ENCODE data around the gene PLCH2.
A peak's percentile ranks its signal among the peaks of the same experiment; 100 is the strongest.

PLCH2 gene

GRCh38 chr1:2480236-2480985 is 4.3 kb downstream of the PLCH2 start:
- no peak for DNase-seq

DNA sequence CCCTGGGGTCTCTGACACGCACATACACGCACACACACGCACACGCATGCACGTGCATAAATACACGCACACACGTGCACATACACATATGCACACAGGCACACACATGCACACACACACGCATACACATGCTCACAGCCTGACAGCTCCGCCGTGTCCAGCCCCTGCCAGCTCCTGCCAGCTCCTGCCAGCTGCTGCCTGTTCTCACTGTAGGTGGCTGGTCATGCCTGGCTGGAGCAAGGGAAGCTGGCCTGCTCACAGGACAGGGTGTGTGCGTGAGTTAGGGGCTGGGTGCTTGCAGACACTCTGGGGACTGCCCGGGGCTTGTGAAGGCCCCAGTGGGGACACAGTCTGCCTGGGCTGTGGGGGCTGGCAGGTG is 4.9 kb downstream of the PLCH2 start:
- no peak for DNase-seq

- DNase-seq: no peak
These were observed 5.8 kb downstream of the PLCH2 start for GRCh38 chr1:2481885-2482284.

DNA sequence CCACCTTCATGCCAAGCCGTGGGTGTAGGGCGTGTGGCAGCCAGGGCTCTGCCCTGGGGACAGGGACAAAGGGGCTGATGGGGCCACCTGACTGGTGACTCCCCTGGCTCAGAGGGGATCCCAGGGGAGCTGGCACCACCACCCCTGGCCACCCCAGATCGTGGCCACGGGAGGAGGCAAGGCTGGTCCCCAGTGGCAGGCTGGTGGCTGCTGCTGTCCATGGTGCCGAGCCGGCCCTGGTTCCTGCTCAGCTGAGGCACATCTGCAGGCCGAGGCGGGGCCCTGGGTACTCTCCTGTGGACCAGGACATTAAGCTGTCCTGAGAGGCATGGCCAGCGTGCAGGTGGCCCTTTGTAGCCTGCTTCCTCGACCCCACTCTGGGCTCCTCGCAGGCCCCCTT is 6.5 kb downstream of the PLCH2 start:
- DNase-seq: no peak

- no peak for DNase-seq
These were observed 6.9 kb downstream of the PLCH2 start for GRCh38 chr1:2483026-2483425.

GRCh38 chr1:2483970-2484369 is 7.9 kb downstream of the PLCH2 start:
- no peak for DNase-seq

DNA sequence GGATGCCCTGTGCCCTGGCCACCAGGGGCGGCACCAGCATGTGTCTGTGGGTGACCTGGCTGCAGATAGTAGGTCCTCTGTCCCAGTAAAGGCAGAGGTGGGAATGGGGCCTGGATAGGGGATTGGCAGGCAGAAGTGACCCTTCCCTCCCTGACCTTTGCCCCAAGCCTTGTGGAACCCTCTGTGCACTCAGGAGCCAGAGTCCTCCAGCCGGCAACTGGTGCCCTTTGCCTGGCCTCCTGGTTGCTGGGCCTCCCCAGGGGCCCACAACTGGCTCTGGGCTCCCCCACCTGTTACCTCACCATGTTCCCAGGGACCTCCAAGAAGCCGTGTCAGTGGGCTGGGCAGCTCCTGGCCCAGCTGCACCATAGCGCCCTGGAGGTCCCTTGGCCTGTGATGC is 10.0 kb downstream of the PLCH2 start:
- DNase-seq: no peak

GRCh38 chr1:2486558-2486957 is 10.5 kb downstream of the PLCH2 start:
- DNase-seq: no peak

DNA sequence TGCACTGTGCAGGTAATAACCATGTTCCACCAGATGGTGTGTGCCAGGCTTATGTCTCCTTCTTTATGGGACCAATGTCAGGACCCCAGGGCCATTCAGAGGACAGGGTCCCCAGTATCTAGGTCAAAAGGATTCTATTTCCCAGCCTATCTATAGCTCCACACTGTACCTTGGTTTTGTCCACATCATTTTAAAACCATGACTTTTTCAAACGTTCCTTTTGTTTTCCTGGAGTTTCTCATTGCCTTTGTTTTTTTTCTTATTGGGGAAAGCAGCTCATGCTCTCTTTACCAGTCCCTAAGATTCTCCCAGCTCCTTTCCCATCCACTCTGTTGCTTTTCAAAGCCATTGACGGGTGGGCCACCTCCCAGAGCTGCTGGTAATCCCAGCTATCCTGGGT is 12.6 kb downstream of the PLCH2 start:
- DNase-seq: no peak

DNA sequence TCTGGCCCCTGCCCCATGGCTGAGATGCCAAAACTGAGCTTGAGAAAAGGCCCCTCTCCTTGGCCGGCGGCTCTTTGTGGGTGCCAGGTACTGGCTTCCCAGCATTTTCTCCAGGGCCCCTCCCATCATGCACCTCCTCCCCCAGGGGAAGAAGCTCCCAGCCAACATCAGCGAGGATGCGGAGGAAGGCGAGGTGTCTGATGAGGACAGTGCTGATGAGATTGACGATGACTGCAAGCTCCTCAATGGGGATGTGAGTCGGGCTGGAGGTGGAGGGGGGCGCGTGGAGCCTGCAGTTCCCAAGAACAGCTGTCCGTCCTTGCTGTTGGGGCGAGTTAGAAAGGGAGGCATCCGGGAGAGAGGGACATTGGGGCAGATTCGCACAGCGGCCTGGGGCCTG is 13.5 kb downstream of the PLCH2 start:
- DNase-seq: no peak

DNA sequence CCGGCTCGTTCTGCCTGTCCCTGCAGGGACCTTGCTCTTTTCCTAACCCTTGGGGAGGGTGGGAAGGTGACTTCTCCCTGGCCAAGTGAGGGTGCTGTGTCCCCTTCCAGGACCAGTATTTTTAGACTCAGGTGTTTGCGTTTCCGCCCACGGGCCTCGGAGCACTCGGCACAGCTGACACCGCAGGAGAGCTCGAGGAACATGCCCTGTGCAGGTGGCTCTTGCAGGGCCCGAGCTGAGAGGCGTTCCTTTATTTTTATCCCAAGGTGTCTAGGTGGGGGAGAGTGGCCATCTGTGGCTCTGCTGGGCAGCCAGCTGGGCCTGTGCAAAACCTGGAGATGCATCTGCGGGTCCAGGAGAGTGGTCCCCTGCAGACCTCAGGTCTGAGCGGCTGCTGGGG is 16.0 kb downstream of the PLCH2 start:
- no peak for DNase-seq

GRCh38 chr1:2493218-2493617 is 17.1 kb downstream of the PLCH2 start:
- DNase-seq: no peak

DNA sequence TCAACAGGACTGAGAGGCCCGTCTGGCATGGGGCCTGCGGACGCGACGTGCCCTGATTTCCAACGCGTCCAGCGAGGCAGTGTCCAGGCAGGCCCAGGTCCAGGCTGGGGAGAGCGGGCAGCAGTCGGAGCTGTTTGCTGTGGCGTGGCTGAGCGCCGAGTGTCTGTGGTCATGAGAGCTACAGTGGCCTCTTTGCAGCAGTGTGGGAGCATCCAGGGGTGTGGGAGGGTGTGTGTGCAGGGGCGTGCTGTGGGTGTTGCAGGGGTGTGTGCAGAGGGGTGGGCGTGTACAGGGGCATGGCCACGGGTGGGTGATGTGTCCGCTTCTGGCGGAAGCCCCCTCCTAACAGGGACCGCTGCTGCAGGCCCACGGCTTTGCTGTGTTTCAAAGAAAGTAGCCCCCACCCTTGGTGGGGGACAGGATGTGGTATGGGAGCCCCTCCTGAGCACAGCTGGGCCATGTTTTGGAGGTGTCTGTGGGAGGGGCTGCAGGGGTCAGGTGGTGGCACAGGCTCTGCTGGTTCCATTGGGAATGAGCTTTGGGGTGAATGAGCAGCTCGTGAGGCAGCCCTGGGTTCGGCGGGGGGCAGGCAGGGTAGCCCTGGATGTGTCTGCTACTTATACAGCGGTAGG is 17.7 kb downstream of the PLCH2 start:
- DNase-seq: no peak

DNA sequence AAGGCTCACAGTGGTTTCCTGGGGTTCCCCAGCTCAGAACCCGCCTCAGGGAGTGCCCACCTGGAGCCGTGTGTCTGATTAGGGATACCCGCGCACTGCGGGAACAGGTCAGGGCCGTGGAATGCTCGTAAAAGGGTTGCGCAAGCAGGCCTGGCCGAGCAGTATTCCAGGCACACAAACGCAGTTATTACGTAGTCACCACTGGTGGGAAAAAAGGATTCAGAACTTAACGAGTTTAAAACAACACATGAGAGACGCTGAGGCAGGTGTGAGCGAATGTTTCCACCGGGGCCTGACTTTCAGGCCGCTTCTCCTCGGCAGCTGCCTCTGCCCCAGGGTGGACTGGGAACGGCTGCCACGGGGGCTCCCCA is 18.2 kb downstream of the PLCH2 start:
- peak; percentile 91 for DNase-seq

DNA sequence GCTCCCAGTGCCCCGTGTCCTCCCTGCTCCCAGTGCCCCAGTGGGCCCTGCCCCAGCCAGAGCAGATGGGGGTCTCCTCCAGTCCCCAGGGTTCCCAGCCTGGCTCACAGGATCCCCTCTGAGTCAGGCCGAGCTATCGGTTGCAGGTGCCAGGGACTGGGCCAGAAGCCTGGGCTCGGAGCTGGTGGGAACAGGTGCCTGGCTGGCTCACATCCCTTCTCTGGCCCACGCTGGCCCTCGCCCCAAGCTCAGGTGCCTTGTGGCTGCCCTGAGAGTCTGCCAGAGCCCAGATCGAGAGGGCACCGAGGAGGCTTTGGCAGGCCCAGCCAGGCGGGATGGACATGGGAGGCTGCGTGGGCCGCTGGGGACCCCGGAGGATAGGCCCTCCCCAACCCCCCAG is 18.9 kb downstream of the PLCH2 start:
- no peak for DNase-seq

DNA sequence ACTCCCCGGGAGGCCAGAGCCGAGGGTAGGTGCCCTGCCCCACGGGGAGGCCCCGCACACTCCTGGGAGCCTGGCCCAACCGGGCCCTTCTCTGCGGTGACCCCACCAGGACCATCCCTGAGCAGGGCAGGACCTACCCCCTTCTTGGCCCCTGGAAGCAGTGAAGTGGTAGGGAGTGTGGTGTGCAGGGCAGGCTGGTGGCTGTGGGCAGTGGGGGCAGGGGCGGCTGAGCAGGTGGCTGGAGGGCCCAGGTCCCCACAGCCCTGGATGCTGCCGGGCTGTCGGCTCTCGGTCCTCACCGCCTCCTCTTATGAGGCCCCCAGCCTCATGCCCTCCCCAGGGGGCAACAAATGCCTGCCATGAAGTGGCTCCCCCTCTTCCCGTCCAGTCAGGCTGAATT is 19.5 kb downstream of the PLCH2 start:
- no peak for DNase-seq

DNA sequence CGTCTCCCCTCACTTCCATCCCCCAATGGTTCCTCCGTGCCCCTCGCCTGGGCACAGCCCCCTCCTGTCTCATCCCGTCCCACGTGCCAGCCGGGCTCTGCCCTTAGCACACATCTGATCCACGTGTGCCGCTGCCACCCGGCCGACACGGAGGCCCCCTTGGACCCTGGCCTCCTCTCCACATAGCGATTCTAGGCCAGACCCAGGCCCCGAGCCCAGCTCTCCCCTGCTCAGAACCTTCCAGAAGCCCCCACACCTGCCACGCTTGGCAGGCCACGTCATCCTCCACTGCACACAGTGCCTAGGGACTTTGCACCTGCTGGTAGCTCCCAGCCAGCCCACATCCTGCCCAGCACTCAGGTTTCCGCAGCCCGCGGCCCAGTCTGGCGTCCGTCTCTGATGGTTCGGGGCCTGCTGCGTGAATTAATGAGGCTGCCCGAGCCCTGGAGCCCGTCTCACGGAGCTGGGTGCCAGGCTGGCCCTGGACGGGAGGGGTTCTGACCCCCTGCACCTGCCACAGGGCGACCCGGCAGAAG is 20.1 kb downstream of the PLCH2 start:
- DNase-seq: no peak

GRCh38 chr1:2496746-2497145 is 20.7 kb downstream of the PLCH2 start:
- DNase-seq: no peak

DNA sequence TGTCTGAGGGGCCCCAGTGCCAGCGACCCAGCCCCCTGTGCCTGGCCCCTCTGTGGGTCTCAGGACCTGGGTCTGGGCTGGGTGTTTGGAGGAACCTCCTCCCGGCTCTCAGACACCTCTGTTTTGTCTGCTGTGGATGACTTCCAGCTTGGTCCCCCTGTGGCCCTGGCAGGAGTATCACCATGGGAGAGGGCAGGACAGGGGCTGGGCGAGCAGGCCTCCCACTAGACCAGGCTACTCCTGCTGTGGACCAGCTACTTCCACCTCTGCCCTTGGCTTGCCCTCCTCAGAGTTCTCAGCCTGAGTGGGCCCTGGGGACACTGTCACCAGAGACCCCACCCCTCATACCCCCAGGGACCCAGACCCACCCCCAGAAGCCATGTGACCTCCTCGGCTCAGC is 21.8 kb downstream of the PLCH2 start:
- DNase-seq: no peak

DNA sequence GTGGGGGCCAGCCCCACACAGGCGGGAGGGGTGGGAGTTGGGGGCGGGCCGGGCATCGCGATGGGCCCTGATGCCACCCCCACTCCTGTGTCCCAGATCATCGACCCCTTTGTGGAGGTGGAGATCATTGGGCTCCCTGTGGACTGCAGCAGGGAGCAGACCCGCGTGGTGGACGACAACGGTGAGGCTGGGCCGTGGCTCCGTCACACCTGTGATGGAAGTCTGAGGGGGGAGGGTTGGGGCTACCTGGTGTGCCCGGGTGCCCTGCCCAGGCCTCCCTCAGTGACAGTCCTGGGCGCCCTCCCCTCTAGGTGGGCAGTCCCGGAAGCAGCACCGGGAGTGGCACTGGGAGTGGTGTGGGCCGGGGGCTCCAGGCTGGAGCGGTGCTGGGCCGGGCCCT is 22.6 kb downstream of the PLCH2 start:
- DNase-seq: no peak

DNA sequence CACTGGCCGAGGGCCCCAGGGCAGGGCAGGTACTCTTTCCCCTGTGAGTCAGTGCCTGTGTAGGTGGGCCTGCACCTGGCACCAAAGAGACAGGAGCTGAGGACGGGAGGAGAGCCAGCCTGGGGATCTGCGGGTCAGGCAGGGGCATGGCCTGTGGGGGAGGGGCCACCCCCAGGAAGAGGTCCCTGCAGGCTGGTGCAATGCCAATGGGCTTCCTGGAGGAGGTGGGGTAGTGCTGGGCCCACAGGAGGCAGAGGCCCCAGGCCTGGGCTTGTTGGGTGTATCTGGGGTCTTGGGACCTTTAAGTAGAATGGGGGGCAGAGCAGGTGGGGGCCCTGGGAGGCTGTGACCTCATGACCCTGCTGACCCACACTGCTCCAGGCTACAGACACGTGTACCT is 23.2 kb downstream of the PLCH2 start:
- no peak for DNase-seq

- no peak for DNase-seq
These were observed 24.0 kb downstream of the PLCH2 start for GRCh38 chr1:2499986-2500596.

DNA sequence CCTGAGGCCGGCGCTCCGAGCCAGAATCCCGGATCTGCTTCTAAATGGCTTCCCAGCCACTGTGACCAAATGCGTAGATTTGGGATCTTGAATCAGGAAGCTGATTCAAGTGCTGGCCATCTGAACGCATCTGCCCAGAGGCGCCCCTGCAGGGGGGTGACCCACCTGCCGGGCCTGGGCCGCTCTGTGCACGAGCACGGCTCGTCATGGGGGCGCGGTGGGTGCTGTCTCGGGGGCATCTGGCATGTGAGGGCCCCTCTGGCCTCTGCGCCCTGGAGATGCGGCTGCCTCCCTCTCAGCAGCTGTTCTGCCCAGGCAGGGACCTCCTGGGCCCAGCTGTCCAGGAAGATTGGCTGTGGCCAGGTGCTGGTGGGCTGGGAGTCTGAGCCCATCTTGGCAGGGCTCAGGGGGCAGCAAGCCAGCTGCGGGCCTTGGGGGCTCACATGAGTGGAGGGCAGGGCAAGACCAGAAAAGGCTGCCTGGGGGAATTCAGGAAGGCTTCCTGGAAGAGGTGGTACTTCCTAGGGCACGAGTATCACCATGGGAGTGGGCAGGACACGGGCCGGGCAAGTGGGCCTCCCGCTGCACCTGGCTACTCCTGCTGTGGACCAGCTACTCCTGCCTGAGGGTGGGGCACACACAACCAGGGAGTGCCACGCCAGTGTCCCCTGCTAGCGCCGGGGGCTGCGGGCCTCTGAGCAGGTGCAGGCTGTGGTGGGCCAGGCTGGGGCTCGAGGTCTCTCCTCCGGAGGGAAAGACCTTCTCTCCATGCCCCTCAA is 25.1 kb downstream of the PLCH2 start:
- no peak for DNase-seq

DNA sequence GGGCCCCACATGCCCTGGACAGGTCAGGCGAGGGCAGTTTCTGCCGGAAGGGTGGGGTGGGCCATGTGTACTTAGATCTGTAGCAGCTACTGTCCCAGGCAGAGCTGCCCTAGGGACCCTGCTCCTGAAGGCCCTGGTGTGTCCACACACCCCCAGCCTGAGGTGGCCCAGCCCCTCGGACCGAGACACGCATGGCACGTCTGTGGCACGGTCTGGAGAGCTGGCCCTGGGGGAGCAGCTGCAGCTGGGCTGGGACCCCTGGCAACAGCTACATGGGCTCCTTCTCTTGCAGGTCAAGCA is 25.7 kb downstream of the PLCH2 start:
- no peak for DNase-seq
